HL-60 (cell line): ENCODE data around the gene SMARCA4.

Experiments
- POLR2AphosphoS5 ChIP-seq: IDR thresholded peaks from 2 replicates; pipeline ENCODE4 v1.6.1; 2012; ENCODE audit warnings: low read depth
- TF ChIP-seq, protein P1 (sequence below): IDR thresholded peaks from one replicate; pipeline ENCODE4 v1.5.1; 2011; ENCODE audit warnings: low read length, control low read depth, inconsistent platforms; ENCODE audit not compliant: insufficient read depth

DNA sequence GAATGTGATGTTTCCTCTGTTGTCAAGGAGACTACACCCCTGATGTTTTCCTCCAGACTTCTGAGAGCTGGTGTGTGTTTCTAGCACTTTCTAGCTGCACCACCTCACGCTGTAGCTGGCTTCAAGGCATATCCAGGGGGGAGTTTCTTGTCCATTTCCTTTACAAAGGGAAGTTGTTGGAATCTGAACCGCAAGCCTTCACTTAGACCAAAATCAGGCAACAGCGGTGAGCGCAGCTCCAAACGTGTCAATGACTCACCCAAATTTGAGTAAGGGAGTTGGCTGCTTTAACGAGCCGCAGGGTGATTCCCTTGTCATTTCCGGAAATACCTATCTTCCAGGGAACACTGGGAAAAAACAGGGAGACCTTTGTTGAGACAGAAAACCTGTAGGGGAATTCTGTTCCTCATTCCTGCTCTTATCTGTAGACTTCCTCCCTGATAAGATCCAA lies 130.9 kb downstream of the SMARCA4 start:
- TF ChIP-seq, protein P1, sequence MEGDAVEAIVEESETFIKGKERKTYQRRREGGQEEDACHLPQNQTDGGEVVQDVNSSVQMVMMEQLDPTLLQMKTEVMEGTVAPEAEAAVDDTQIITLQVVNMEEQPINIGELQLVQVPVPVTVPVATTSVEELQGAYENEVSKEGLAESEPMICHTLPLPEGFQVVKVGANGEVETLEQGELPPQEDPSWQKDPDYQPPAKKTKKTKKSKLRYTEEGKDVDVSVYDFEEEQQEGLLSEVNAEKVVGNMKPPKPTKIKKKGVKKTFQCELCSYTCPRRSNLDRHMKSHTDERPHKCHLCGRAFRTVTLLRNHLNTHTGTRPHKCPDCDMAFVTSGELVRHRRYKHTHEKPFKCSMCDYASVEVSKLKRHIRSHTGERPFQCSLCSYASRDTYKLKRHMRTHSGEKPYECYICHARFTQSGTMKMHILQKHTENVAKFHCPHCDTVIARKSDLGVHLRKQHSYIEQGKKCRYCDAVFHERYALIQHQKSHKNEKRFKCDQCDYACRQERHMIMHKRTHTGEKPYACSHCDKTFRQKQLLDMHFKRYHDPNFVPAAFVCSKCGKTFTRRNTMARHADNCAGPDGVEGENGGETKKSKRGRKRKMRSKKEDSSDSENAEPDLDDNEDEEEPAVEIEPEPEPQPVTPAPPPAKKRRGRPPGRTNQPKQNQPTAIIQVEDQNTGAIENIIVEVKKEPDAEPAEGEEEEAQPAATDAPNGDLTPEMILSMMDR, result no peak
- TF ChIP-seq POLR2AphosphoS5, result peak; percentile 27; the same call in 1 of the 2 replicates
